Vagina (tissue), 2 donors: ENCODE results near the gene CYB5B.

Source experiments
- POLR2A ChIP-seq, 2 donors: fragments of 450-650 bp; IDR thresholded peaks; one replicate each; pipeline ENCODE4 v1.6.1; 2017; ENCODE audit warnings: antibody characterized with exemption in 2 of 2, mild to moderate bottlenecking in 2 of 2, moderate library complexity in 2 of 2
- TF ChIP-seq, protein P1 (sequence below), 3 experiments: fragments of 450-650 bp in 2 of 3; fragments of 200-600 bp in 1 of 3; sonication (generic) in 1 of 3; IDR thresholded peaks; one replicate each; pipeline ENCODE4 v1.5.1; 2017 to 2019; ENCODE audit warnings: antibody characterized with exemption in 3 of 3, mild to moderate bottlenecking in 2 of 3, moderate library complexity in 2 of 3

DNA sequence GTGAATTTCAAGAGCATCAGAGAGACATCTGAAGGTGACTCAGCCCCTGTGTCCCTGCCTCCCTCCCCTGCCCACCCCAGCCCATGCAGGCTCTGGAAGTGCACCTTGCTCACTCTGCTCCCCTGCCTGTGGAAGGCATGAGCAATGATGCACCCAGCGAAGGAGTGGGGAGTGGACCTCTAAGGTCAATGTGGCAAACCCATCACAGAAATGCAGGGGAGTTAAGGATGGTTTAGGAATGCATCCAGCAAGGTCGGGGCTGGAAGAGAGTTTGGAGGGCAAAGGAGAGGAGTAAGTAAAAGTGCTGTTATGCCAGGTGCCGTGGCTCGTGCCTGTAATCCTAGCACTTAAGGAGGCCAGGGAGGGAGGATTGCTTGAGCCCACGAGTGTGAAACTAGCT, 61.9 kb downstream of the CYB5B start:
- TF ChIP-seq, protein P1, sequence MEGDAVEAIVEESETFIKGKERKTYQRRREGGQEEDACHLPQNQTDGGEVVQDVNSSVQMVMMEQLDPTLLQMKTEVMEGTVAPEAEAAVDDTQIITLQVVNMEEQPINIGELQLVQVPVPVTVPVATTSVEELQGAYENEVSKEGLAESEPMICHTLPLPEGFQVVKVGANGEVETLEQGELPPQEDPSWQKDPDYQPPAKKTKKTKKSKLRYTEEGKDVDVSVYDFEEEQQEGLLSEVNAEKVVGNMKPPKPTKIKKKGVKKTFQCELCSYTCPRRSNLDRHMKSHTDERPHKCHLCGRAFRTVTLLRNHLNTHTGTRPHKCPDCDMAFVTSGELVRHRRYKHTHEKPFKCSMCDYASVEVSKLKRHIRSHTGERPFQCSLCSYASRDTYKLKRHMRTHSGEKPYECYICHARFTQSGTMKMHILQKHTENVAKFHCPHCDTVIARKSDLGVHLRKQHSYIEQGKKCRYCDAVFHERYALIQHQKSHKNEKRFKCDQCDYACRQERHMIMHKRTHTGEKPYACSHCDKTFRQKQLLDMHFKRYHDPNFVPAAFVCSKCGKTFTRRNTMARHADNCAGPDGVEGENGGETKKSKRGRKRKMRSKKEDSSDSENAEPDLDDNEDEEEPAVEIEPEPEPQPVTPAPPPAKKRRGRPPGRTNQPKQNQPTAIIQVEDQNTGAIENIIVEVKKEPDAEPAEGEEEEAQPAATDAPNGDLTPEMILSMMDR (IDR thresholded peaks at IDR 0.05) = no peak
- TF ChIP-seq POLR2A (IDR thresholded peaks at IDR 0.05) = no peak
